A549 (cell line): Measurements from ENCODE around the gene TBC1D2B. TPM values are rescaled to one million over a fixed set of nuclear protein-coding genes. Genes with fewer than 3 reads are reported as not detected.

ENCODE experiments used
- ATAC-seq, 2 experiments: fragments of 200-7000 bp in 1 of 2; fragments of >200 bp in 1 of 2; cut with Nextera tagmentation in 1 of 2; cut with Tn5 transposase in 1 of 2; 3 replicates each; pipeline versions ENCODE4 v1.8.0 to v1.9.1; 2018 to 2020; ENCODE audit warnings: mild to moderate bottlenecking in 1 of 2, moderate library complexity in 1 of 2
- CTCF ChIA-PET: fragments of 300-600 bp; sonication (Branson Sonifier 250); formaldehyde crosslinking; extraction: SDS; loops from one replicate; lab custom pipeline; 2021; ENCODE audit warnings: antibody characterized with exemption, inconsistent platforms; lab: Yijun Ruan, JAX
- POLR2A ChIA-PET: fragments of 350-600 bp; formaldehyde crosslinking; extraction: SDS; loops from one replicate; lab custom pipeline; 2021; ENCODE audit warnings: antibody characterized with exemption, inconsistent platforms; lab: Yijun Ruan, JAX
- DNase-seq, 2 experiments: peaks; one replicate each; pipeline versions ENCODE4 v3.0.0 to v3.0.0-alpha.2; 2011 to 2016; ENCODE audit warnings: low read depth in 1 of 2, low spot score in 1 of 2
- FAIRE-seq: peaks from 2 replicates; lab custom pipeline; 2011; peaks lifted over from hg19 to GRCh38; lab: Jason Lieb, UNC
- H3K27ac ChIP-seq, 2 experiments: fragments of >200 bp; sonication (Bioruptor Twin); formaldehyde crosslinking; 3 replicates each; pipeline ENCODE4 v1.5.1; 2016 to 2017
- H3K4me1 ChIP-seq: fragments of >200 bp; sonication (Bioruptor Twin); formaldehyde crosslinking; 3 replicates; pipeline ENCODE4 v1.6.1; 2016
- H3K4me2 ChIP-seq: fragments of >200 bp; sonication (Bioruptor Twin); formaldehyde crosslinking; 3 replicates; pipeline ENCODE4 v1.6.1; 2016
- H3K4me3 ChIP-seq: fragments of >200 bp; sonication (Bioruptor Twin); formaldehyde crosslinking; 3 replicates; pipeline ENCODE4 v1.5.1; 2016
- H3K9me3 ChIP-seq: fragments of >200 bp; sonication (Bioruptor Twin); formaldehyde crosslinking; 3 replicates; pipeline ENCODE4 v1.6.1; 2016
- BHLHE40 ChIP-seq: IDR thresholded peaks from 2 replicates; pipeline ENCODE4 v1.6.1; 2012; ENCODE audit warnings: low read depth, low read length, inconsistent platforms
- E2F6 ChIP-seq: IDR thresholded peaks from 2 replicates; pipeline ENCODE4 v1.6.1; 2012; ENCODE audit warnings: low read depth, borderline replicate concordance
- EHF ChIP-seq: fragments of 250-450 bp; sonication (Bioruptor Pico); IDR thresholded peaks from 2 replicates; pipeline ENCODE4 v1.5.0; 2020; ENCODE audit warnings: mild to moderate bottlenecking
- EHMT2 ChIP-seq: fragments of 200-600 bp; sonication (generic); IDR thresholded peaks from 2 replicates; pipeline ENCODE4 v1.6.1; 2016; ENCODE audit warnings: antibody characterized with exemption, low read depth, mild to moderate bottlenecking, moderate library complexity
- ESRRA ChIP-seq: fragments of 150-350 bp; IDR thresholded peaks from 2 replicates; pipeline ENCODE4 v1.6.1; 2014; ENCODE audit warnings: mild to moderate bottlenecking, low read length, borderline replicate concordance
- HEYL ChIP-seq: fragments of 250-450 bp; sonication (Bioruptor Pico); IDR thresholded peaks from 2 replicates; pipeline ENCODE4 v1.8.0; 2021; ENCODE audit warnings: mild to moderate bottlenecking, moderate library complexity
- HMGXB4 ChIP-seq: fragments of 250-450 bp; sonication (Bioruptor Pico); IDR thresholded peaks from 2 replicates; pipeline ENCODE4 v1.5.0; 2021; ENCODE audit warnings: mild to moderate bottlenecking, moderate library complexity, borderline replicate concordance
- HOXA7 ChIP-seq: fragments of 250-450 bp; sonication (Bioruptor Pico); IDR thresholded peaks from 2 replicates; pipeline ENCODE4 v1.5.0; 2020; ENCODE audit warnings: mild to moderate bottlenecking, moderate library complexity
- HOXB5 ChIP-seq: fragments of 250-450 bp; sonication (Bioruptor Pico); IDR thresholded peaks from 2 replicates; pipeline ENCODE4 v1.5.0; 2020; ENCODE audit warnings: mild to moderate bottlenecking, moderate library complexity
- JUN ChIP-seq, 2 experiments: fragments of >200 bp; sonication (Bioruptor Twin); formaldehyde crosslinking; IDR thresholded peaks; 2 replicates in 1 of 2; 3 replicates in 1 of 2; pipeline ENCODE4 v1.6.1; 2016 to 2017
- KDM1A ChIP-seq: fragments of 200-600 bp; sonication (generic); IDR thresholded peaks from 2 replicates; pipeline ENCODE4 v1.6.1; 2016; ENCODE audit warnings: low read depth, mild to moderate bottlenecking
- KDM5A ChIP-seq: fragments of 200-600 bp; sonication (generic); IDR thresholded peaks from 2 replicates; pipeline ENCODE4 v1.6.1; 2016; ENCODE audit warnings: antibody characterized with exemption, mild to moderate bottlenecking
- MYC ChIP-seq: IDR thresholded peaks from 2 replicates; pipeline ENCODE4 v1.6.1; 2012; ENCODE audit warnings: mild to moderate bottlenecking, inconsistent platforms, low read length, improper control_type of control experiment, borderline replicate concordance
- PHF8 ChIP-seq: fragments of 200-600 bp; sonication (generic); IDR thresholded peaks from 2 replicates; pipeline ENCODE4 v1.6.1; 2016; ENCODE audit warnings: low read depth, mild to moderate bottlenecking, antibody characterized with exemption, moderate library complexity, borderline replicate concordance
- RAD21 ChIP-seq, 2 experiments: fragments of >200 bp in 1 of 2; sonication (Bioruptor Twin) in 1 of 2; formaldehyde crosslinking in 1 of 2; IDR thresholded peaks in 1 of 2; conservative IDR thresholded peaks in 1 of 2; 2 replicates in 1 of 2; 3 replicates in 1 of 2; pipeline ENCODE4 v1.6.1; 2012 to 2018; ENCODE audit warnings: inconsistent platforms in 1 of 2
- RARB ChIP-seq: fragments of 250-450 bp; sonication (Bioruptor Pico); IDR thresholded peaks from 2 replicates; pipeline ENCODE4 v1.8.0; 2021; ENCODE audit warnings: mild to moderate bottlenecking, moderate library complexity
- SMC3 ChIP-seq: fragments of >200 bp; sonication (Bioruptor Twin); formaldehyde crosslinking; IDR thresholded peaks from 3 replicates; pipeline ENCODE4 v1.6.1; 2018; ENCODE audit warnings: inconsistent platforms
- TFCP2L1 ChIP-seq: fragments of 250-450 bp; sonication (Bioruptor Pico); IDR thresholded peaks from 2 replicates; pipeline ENCODE4 v1.5.0; 2021; ENCODE audit warnings: mild to moderate bottlenecking
- ZNF302 ChIP-seq: fragments of 250-450 bp; sonication (Bioruptor Pico); IDR thresholded peaks from 2 replicates; pipeline ENCODE4 v1.9.0; 2021; ENCODE audit warnings: inconsistent platforms, mild to moderate bottlenecking, moderate library complexity
- WGBS: methylation state at CpG from one replicate; pipeline ENCODE4 v1.1.6; 2017; ENCODE audit errors: missing lambda C conversion rate; 5-methylcytosine and 5-hydroxymethylcytosine counted together
- polyA plus RNA-seq, 4 experiments: library from polyadenylated mRNA; depleted of rRNA in 3 of 4; stranded (reverse); fragments of >200 nt; fragmentation: RNase III in 1 of 4; extraction: RNeasy Plus Mini Kit Qiagen cat#74134 plus additional on column Dnase treatment in 1 of 4; gene quantifications; 2 replicates in 3 of 4; 3 replicates in 1 of 4; pipeline ENCODE4 v1.2.3, GENCODE V29; 2011 to 2017

The TBC1D2B gene
- polyA plus RNA-seq, 2 of the 4 experiments (the other 2 are of a cell fraction) = 13.6 to 13.9 TPM

GRCh38 chr15:78085928-78086327, 8.4 kb upstream of the TBC1D2B start (continued):
- TF ChIP-seq KDM1A (no peak), HOXA7 (CRISPR knock-in tag) (no peak), SMC3 (no peak), MYC (no peak)

GRCh38 chr15:78084449-78084750, 6.9 kb upstream of the TBC1D2B start:
- POLR2A ChIA-PET = no interaction called here
- H3K4me2 ChIP-seq = no peak overlapping the region
- H3K4me3 ChIP-seq = no peak overlapping the region
- ATAC-seq (no peak), FAIRE-seq (no peak), DNase-seq (no peak)
- no peaks in the 10 kb centered on the region for H3K9me3 ChIP-seq
- H3K4me1 ChIP-seq = 0 out of 3 replicates have a peak, but pooled peaks cover 4% of the 10 kb centered on the region
- H3K27ac ChIP-seq = no peak overlapping the region
- CTCF ChIA-PET = interaction anchor here (1.5 to 8.2 kb wide), 4 partner anchors 20 to 156 kb away, joined by 3 to 57 read pairs (median 6); no protein-coding TSS in a partner anchor
- WGBS = 76% methylated on average over 5 of the region's 5 CpGs
- TF ChIP-seq EHMT2 (no peak), ESRRA (no peak)

- no peaks in the 10 kb centered on the region for H3K9me3 ChIP-seq
- no peak overlapping the region for H3K4me3 ChIP-seq
- POLR2A ChIA-PET = no interaction called here
- ATAC-seq (no peak), DNase-seq (no peak), FAIRE-seq (no peak)
- TF ChIP-seq HEYL (CRISPR knock-in tag) (no peak), KDM5A (no peak), E2F6 (no peak), RAD21 (conservative IDR thresholded peaks at IDR 0.05 in 1 of 2, IDR thresholded peaks at IDR 0.05 in 1 of 2) (no peak), HMGXB4 (CRISPR knock-in tag) (no peak), JUN (IDR thresholded peaks at IDR 0.05) (no peak), EHF (CRISPR knock-in tag) (no peak), RARB (CRISPR knock-in tag) (no peak), TFCP2L1 (CRISPR knock-in tag) (no peak), ESRRA (no peak), HOXB5 (no peak), PHF8 (no peak), BHLHE40 (no peak), ZNF302 (CRISPR knock-in tag) (no peak)
- no peak overlapping the region for H3K27ac ChIP-seq
- H3K4me2 ChIP-seq = no peak overlapping the region
- WGBS = 80% methylated on average over 6 of the region's 6 CpGs
- 0 out of 3 replicates have a peak, but pooled peaks cover 4% of the 10 kb centered on the region for H3K4me1 ChIP-seq
- CTCF ChIA-PET = interaction anchor here (0.9 to 8.2 kb wide), 8 partner anchors 10 to 156 kb away, joined by 3 to 57 read pairs (median 5); no protein-coding TSS in a partner anchor
Measured at GRCh38 chr15:78083687-78084448, 6.4 kb upstream of the TBC1D2B start.
